Coronary artery (tissue), 2 donors: Measurements from ENCODE around the gene COL20A1.

Source experiments
- DNase-seq: peaks from one replicate; pipeline ENCODE4 v3.0.0-alpha.2; 2017; ENCODE audit warnings: low spot score
- H3K27ac ChIP-seq, 2 donors: fragments of 200-600 bp; sonication (generic); one replicate each; pipeline ENCODE4 v1.5.1; 2016 to 2019
- H3K4me3 ChIP-seq: fragments of 200-600 bp; sonication (generic); 2 replicates; pipeline ENCODE4 v1.5.1; 2016; ENCODE audit warnings: mild to moderate bottlenecking, moderate library complexity
- TF ChIP-seq, protein P1 (sequence below): fragments of 200-600 bp; sonication (generic); IDR thresholded peaks from one replicate; pipeline ENCODE4 v1.5.1; 2019; ENCODE audit warnings: antibody characterized with exemption

COL20A1 gene

DNA sequence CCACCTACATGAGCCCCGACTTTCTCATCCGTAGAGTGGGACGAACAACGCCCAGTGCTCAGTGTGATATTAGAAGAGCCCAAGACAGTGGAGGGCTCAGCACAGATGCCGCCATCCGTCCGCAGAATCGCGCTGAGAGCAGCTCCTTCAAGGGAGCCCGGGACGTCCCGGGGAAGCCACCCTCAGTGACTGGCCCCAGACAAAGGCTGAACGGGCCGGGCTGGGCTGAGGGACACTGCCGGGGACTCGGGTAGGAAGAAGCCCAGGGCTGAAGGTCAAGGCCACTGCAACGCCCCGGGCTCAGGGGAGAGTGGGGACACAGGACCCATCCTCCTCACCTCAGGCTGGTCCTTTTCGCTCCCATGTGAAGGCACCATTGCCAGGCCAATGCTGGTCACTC lies 81.0 kb downstream of the COL20A1 start:
- TF ChIP-seq, protein P1, sequence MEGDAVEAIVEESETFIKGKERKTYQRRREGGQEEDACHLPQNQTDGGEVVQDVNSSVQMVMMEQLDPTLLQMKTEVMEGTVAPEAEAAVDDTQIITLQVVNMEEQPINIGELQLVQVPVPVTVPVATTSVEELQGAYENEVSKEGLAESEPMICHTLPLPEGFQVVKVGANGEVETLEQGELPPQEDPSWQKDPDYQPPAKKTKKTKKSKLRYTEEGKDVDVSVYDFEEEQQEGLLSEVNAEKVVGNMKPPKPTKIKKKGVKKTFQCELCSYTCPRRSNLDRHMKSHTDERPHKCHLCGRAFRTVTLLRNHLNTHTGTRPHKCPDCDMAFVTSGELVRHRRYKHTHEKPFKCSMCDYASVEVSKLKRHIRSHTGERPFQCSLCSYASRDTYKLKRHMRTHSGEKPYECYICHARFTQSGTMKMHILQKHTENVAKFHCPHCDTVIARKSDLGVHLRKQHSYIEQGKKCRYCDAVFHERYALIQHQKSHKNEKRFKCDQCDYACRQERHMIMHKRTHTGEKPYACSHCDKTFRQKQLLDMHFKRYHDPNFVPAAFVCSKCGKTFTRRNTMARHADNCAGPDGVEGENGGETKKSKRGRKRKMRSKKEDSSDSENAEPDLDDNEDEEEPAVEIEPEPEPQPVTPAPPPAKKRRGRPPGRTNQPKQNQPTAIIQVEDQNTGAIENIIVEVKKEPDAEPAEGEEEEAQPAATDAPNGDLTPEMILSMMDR = no peak

DNA sequence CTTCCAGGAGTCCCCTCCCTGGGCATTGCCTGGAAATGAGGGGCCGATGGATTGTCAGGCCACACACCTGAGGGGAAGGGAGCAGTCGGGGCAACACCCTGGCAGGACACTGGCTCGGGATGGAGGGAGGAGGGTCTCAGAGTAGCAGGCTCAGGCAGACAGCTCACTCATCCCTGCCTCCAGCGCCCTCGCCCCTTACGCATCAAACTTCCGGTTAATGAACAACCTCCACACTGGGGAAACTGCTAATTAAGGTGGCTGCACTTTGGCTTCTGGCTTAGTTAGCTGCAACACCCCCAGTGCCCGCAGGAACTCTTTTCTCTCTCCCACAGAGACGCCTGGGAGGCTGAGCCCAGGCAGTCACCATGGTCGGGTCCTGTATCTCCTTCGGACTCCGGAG lies 81.5 kb downstream of the COL20A1 start:
- Histone ChIP-seq H3K27ac (no peak overlapping the region), H3K4me3 (no peak overlapping the region)
- no peak for DNase-seq
- TF ChIP-seq, protein P1 = no peak

More for the DNA sequence above, 81.0 kb downstream of the COL20A1 start:
- no peak for DNase-seq
- H3K27ac ChIP-seq = no peak overlapping the region
- H3K4me3 ChIP-seq = no peak overlapping the region

- Histone ChIP-seq H3K27ac (no peak overlapping the region), H3K4me3 (no peak overlapping the region)
- DNase-seq = no peak
- TF ChIP-seq, protein P1 = no peak
These were observed 82.5 kb downstream of the COL20A1 start for GRCh38 chr20:63375438-63375837.

GRCh38 chr20:63376283-63377250 lies 83.6 kb downstream of the COL20A1 start:
- Histone ChIP-seq H3K27ac (no peak overlapping the region), H3K4me3 (no peak overlapping the region)
- no peak for DNase-seq
- TF ChIP-seq, protein P1 = no peak

DNA sequence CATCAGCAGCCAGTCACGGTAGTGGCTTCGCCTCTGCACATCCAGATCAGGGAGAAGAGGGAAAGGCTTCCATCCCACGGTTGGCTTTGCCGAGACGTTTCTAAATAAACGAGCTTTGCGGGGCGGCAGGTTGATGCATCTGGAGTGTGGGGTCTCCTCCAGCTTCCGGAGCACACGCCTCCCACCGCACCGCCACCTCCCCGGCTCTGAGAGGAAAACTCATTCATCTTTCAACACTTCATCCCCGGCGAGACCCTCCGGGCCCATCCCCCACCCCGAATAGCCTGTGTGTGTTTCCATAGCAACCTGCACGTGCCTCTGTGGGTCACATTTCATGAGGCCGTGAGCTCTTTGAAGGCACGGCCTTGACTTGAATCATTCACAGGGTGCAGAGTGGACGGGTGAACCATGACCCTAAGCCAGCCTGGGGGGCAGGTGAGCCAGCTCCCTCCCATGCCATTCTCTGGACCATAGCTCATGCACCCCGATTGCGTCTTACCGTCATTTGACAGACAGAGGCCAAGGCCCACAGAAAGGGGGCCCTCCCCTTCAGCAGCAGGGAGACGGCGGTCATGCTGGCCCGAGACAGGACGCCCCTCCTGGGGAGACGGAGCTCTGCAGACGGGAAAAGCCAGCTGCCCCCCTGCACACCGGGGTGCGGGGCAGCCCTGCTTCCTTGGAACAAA lies 84.4 kb downstream of the COL20A1 start:
- TF ChIP-seq, protein P1 = no peak
- Histone ChIP-seq H3K27ac (no peak overlapping the region), H3K4me3 (no peak overlapping the region)
- DNase-seq = no peak

DNA sequence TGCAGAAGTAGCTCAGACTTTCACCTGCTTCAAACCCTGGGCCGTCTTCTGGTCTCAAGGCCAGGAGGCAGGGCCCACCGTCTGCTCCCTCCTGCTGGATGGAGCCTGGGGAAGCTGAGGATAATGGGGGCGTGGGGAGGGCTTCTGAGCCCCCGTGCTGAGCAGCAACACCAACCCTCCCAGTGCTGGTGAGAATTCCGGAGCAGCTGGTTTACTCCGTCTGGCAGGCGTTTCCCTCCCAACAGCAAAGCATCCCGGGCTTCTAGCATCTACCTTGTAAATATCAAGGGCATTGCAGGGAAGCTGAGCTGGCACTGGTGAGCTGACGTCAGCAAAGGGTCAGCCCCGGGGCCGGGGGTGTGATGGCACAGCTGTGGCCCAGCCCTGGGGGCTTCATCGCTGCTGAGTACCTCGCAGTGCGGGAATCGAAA lies 85.0 kb downstream of the COL20A1 start:
- no peak for DNase-seq
- Histone ChIP-seq H3K27ac (no peak overlapping the region), H3K4me3 (no peak overlapping the region)
- TF ChIP-seq, protein P1 = no peak
